ENCODE data around the gene CRYL1. TPM values are rescaled to one million over a fixed set of nuclear protein-coding genes. Genes with fewer than 3 reads are reported as not detected.

Gene CRYL1
- polyA plus RNA-seq, 2 of the 4 experiments (the other 2 are of a cell fraction): 4.1 to 17.4 TPM

GRCh38 chr13:20491926-20492435 is 33.7 kb downstream of the CRYL1 start:
- no peak for FAIRE-seq
- no peak for DNase-seq (ENCODE audit: low read depth in 1 of 2, low spot score in 1 of 2)
- 80% methylated on average over 4 of the region's 4 CpGs for WGBS (ENCODE audit: missing lambda C conversion rate)

More at GRCh38 chr13:20491926-20492435, 33.7 kb downstream of the CRYL1 start:
- POLR2A ChIA-PET: no interaction called here
- no peak overlapping the region for H3K4me2 ChIP-seq
- TF ChIP-seq HEYL (CRISPR knock-in tag; IDR thresholded peaks at IDR 0.05) (no peak), BCL3 (IDR thresholded peaks at IDR 0.05) (no peak), ZC3H11A (IDR thresholded peaks at IDR 0.05) (no peak), ZNF302 (CRISPR knock-in tag; IDR thresholded peaks at IDR 0.05) (no peak), TFCP2L1 (CRISPR knock-in tag; IDR thresholded peaks at IDR 0.05) (no peak), REST (IDR thresholded peaks at IDR 0.05) (no peak), HOXA7 (CRISPR knock-in tag; IDR thresholded peaks at IDR 0.05) (no peak), NPAS2 (CRISPR knock-in tag; IDR thresholded peaks at IDR 0.05; ENCODE audit: borderline replicate concordance) (no peak), HOXB5 (CRISPR knock-in tag; IDR thresholded peaks at IDR 0.05) (no peak), KDM5A (IDR thresholded peaks at IDR 0.05) (no peak), CTCF (IDR thresholded peaks at IDR 0.05) (no peak), MAX (IDR thresholded peaks at IDR 0.05) (no peak), GATA3 (IDR thresholded peaks at IDR 0.05; ENCODE audit: borderline replicate concordance) (no peak), SMC3 (IDR thresholded peaks at IDR 0.05) (no peak)
- no peak overlapping the region for H3K4me3 ChIP-seq
- CTCF ChIA-PET: interaction anchor here (0.5 to 6.0 kb wide), 12 partner anchors 12 to 433 kb away, joined by 3 to 36 read pairs (median 4); no protein-coding TSS in a partner anchor
- H3K27ac ChIP-seq: no peak overlapping the region
- H3K9me3 ChIP-seq: no peaks in the 10 kb centered on the region
- H3K4me1 ChIP-seq: peaks cover 5% of the 10 kb centered on the region; the same call in 2 of the 3 replicates
- no peak for ATAC-seq
